Occipital lobe (tissue), 2 donors: ENCODE measurements around the gene SLC9C2. TPM values are rescaled to one million over a fixed set of nuclear protein-coding genes. Genes with fewer than 3 reads are reported as not detected.
"Not testable (repeated sequence)": the region's sequence is repeated elsewhere in the genome, so short reads cannot be mapped to it uniquely, and the experiment has no call there.

Source experiments
- DNase-seq: peaks from one replicate; lab custom pipeline; 2025; lab: John Stamatoyannopoulos, UW
- total RNA-seq: library from RNA; depleted of rRNA; stranded (reverse); fragments of >200 nt; gene quantifications from one replicate; pipeline ENCODE4 v1.2.3, GENCODE V29; 2014

The SLC9C2 gene, protein sequence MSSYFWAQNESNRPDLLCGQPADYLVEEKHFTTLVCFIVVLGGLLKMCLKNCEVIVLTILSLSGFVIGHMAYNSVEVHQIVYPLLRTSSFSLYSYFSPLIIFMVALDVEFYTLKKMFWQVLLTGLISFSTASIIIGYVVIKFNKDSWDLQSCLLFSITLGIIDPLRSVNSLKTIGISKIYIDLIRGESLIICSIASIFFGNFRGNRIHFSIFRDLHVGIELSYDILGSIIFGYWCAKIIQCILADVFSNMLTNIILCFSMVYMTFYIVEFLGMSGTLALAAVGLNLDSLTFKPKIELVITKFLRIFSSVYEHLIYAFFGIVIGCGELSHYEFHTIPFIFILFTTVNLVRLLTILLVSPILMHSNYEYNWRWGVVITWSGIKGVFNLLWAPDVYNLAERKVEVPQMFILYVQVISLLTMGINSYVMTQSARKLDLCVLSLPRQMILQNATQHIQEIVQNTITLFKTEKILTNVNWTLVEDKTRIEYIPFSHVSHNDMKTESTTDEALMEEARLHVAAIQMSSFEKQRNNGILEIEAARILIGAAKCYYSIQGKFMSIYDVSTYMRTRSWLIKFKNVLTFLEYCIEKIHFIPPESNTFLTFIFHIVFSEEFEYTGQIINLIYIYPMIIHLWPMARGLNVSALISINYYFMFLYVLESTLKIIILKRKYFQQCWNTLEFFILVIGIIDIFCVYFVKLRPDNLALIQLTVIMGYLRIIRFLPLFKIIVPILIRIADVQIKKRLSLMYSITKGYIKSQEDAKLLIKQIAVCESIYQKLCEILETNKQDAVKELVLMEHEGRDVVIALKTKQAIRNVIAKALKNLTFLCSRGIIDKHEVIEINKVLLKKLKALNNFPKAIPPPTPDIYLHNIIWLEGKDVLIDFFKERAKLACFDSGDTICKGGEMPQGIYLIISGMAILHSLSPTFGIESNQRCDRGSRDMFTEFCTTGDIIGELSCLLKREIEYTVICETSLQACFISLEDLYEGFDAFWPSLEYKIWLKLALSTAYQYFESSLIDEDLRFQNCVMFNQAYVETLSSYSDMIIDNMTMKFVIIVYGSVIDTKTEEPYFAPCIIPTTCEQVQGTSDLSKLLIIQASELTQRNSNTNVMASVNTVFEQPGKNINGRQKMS
- 8.3 TPM for total RNA-seq

DNA sequence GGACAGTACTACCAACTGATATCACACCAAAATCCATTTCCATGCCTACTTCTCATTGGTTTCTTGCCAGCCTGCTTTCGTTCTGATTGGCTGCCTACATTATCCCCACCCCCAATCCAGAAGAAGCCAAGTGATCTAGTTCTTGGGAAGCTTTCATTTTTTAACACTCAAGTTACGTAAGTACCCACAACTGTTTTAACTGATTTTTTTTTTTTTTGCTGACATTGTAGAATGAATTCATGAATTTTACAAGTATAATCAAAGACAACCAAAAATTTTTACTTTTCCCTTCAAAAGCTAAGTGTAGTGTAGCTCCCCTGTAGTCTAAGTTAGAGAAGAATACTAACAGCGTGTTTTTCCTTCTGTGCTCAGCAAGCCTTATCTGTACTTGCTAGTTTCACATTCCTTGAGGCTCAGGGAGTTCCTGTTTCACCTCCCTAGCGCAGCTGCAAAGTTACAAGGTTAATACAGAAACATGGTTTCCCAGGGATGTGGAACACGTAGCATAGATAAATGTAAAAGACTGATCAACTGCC lies at the start of gene SLC9C2:
Gene SLC9C2 (minus strand): TSS at position 17 of the 536 bp plus-strand sequence. CDS start 1,296 bp downstream, outside the sequence.
- DNase-seq = no peak

DNA sequence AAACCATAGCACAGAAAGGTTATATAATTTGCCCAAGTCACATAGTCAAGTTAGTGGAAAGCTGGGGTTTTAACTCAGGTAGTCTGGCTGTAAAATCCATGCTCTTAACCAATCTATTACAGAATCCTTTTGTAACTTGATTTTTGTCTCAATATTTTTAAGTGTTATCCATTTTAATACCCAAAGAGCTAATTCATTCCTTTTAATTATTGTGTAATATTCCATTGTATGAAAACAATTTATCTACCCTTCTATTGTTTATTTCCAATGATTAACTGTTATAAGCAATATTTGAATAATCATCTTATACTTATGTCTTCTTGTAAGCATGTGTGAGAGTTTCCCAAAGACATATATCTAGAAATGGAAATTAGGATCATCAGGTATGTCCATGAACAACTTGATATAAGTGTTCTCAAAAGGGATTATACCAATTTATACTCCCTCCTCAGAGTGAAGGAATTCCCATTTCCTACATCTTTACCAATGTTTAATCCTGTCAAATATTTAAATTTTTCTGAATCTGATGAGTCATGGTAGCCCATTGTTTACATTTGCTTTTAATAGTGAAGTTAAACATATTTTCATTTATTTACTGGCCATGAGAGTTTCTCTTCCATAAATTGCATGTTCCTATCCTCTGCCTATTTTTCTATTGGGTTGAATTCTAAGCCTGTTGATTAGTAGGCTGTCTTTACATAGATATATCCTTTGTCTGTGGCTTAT lies 46.2 kb upstream of the SLC9C2 start:
- no peak for DNase-seq

DNA sequence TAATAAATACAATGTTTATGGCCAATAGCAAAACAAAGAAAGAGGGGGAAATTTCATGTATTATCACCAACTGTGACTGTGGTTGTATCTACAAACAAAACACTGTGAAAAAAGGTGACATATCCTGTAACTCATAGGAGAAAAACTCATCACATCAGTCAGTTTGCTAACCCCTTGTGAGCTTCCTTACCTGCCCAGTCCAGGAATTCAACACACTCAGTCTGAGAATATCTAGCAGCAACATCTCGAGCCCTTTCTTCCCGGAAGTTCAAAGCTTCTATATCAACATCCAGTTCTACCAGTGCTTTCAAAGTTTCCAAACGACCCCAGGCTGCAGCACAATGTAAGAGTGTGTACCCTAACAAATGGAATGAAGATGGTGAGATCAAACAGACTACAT lies 43.8 kb upstream of the SLC9C2 start:
- no peak for DNase-seq

DNA sequence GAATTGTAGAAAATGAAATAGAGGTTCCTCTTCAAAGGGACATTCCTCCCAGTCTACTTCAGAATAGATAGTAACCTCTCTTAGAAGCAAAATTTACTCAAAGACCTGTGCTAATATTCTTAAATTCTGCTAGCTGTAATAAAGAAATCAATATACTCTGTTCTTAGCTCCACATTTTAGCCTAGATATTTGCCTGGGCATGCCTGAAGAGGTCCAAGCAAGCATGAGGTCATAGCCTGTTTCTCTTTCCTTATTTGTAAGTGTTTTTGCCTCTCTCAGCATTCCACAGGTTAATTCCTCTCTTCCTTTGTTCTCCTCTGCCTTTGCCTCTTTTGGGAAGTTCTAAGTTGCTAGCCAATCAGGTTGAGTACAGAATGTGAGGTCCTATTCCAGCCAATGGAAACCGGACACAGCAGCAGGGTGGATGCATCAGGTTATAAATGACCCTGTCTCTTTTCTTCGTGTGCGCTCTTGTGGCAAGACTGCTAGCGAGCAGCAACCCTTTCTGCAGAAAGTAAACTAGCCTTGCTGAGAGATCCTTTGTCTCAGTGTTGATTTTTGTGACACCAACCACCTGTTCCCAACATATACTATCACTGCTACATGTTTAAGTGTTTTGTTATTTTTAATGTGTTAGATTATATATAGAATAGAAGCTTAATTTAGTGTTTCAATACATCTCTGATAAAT lies 39.7 kb upstream of the SLC9C2 start:
- not testable (repeated sequence) for DNase-seq

DNA sequence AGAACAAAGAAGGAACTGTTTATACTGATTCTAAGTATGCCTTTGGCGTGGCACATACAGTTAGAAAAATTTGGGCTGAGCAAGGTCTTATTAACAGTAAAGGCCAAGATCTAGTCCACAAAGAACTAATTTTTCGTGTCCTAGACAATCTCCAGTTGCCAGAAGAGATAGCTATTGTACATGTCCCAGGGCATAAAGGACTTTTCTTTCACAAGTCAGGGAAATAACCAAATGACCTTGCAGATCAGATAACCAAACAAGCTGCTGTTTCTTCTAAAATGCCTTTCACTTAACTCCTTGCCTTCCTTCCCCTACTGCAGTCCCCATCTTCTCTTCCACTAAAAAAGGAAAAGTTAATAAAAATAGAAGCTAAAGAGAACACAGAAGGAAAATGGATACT lies 36.2 kb upstream of the SLC9C2 start:
- DNase-seq = no peak

DNA sequence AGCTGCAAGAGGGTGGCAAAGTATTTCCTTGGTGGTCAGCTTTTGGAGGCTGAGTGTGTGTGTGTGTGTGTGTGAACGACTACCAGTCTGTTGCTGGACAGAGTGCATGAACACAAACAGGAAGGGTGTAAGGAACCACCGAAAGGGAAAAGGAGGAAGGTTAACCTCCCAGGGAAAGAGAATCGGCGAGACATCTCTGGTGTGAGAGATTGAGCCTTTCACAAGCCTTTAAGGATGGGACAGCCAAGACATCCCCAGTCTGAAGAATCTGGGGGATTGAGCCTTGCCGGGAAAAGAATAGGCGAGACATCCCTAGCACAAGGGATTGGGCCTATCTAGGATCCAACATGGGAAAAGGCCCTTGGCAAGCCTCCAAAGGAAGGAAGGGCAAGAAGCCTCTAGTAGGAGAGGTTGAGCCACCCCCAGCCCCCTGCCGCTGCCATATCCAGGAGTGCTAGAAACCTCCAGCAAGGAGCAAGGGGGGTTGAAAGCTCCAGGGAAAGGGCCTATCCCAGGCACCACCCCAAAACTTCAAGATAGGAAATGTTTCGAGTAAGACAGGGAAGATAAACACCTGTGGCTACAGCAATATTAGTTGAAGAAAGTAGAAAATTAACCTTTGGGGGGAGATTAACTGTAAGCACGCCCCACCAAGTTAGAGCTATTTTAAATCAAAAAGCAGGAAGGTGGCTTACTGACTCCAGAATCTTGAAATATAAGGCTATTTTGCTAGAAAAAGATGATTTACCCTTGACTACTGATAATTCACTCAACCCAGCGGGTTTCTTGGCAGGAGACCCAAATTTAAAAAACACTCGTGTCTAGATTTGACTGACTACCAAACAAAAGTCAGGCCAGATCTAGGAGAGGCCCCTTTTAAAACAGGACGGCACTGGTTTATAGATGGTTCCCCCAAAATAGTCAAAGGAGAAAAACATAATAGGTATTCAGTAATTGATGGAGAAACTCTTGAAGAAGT lies 35.5 kb upstream of the SLC9C2 start:
- DNase-seq = no peak

DNA sequence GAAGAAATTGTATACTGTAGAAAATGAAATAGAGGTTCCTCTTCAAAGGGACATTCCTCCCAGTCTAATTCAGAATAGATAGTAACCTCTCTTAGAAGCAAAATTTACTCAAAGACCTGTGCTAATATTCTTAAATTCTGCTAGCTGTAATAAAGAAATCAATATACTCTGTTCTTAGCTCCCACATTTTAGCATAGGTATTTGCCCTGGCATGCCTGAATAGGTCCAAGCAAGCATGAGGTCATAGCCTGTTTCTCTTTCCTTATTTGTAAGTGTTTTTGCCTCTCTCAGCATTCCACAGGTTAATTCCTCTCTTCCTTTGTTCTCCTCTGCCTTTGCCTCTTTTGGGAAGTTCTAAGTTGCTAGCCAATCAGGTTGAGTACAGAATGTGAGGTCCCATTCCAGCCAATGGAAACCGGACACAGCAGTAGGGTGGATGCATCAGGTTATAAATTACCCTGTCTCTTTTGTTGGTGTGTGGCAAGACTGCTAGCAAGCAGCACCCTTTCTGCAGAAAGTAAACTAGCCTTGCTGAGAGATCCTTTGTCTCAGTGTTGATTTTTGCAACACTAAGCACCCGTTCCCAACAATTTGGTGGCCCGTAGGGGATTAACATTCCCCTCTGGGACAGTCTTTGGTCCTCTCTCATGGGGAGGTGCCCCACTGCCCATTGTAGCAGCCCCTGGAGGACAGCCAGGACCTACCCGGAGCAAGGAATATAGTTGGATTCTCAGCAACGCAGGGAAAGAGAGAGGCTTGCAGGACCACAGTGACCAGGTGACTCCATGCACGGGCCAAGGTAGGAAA lies 34.6 kb upstream of the SLC9C2 start:
- not testable (repeated sequence) for DNase-seq

DNA sequence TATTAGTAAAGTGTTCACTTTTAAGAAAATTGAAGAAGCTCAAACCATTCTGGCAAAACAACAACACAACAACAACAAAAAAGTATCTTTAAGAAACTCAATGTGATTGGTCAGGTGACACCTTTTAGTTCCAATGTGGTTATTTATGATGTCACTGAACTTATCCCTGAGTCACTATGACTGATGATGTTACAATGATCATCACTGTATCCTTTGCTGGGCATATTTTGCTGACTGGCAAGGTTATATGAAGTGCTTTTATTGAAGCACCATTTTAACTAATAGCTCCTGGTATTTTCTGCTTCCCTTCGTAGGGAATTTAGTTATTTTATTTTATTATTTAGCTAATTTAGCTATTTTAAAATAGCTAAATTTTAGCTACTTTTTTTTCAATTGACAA lies 32.2 kb upstream of the SLC9C2 start, which contains the start of gene TEX50:
Gene TEX50 (plus strand): TSS at position 223 of the 400 bp plus-strand sequence. CDS start 184 bp downstream, outside the sequence.
- DNase-seq = no peak

DNA sequence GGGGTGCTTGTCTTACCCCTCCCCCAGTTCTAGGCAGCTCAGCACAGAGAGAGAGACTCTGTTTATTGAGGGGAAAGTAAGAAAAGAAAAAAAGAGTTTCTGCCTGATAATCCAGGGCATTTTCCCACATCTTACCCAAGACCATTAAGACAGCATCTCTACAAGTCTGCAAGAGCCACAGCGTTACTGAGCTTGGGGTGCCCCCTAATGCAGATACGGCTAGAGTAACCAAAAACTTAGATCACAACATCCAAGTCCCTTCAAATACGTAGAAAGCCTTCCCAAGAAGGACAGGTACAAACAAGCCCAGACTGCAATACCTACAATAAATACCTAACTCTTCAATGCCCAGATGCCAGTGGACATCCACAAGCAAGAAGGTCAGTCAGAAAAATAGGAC lies 26.0 kb upstream of the SLC9C2 start:
- DNase-seq = no peak

DNA sequence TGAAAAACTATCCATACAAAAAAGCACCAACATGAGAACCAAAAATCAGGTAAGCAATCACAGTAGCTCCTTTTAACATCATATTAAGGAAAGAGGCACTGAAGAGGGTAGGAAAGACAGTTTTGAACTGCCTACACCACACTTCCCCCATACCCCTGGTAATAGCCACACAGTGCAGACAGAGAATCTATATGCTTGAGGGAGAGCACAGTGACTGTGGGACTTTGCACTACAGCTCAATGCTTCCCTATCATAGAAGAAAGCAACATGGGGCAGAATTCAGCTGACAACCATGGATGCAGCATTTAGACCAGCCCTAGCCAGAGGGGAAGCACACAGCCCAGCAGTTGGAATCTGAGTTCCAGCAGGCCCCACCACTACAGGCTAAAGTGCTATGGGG lies 24.4 kb upstream of the SLC9C2 start:
- no peak for DNase-seq

DNA sequence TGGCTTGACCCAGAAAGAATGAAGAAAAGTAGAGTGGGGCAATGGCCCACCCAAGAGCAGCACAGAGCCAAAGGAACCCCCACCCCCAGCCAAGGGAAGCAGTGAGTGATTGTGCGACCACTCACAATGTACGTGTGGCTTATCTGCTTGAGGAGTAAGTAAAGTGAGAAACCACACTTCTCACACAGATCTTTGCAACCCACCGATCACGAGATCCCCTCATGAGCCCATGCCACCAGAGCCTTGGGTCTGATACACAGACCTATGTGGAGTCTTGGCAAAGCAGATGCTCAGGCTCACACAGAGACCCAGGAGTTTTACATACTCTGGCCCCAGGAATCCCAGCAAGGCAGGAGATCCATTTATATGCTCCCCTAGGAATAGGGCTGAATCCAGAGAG lies 14.0 kb upstream of the SLC9C2 start:
- DNase-seq = no peak

DNA sequence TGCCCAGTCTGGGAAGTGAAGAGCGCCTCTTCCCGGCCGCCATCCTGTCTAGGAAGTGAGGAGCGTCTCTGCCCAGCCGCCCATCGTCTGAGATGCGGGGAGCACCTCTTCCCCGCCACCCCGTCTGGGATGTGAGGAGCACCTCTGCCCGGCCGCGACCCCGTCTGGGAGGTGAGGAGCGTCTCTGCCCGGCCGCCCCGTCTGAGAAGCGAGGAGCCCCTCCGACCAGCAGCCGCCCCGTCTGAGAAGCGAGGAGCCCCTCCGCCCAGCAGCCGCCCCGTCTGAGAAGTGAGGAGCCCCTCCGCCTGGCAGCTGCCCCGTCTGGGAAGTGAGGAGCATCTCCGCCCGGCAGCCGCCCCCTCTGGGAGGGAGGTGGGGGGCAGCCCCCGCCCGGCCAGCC lies 10.2 kb upstream of the SLC9C2 start:
- DNase-seq = not testable (repeated sequence)

DNA sequence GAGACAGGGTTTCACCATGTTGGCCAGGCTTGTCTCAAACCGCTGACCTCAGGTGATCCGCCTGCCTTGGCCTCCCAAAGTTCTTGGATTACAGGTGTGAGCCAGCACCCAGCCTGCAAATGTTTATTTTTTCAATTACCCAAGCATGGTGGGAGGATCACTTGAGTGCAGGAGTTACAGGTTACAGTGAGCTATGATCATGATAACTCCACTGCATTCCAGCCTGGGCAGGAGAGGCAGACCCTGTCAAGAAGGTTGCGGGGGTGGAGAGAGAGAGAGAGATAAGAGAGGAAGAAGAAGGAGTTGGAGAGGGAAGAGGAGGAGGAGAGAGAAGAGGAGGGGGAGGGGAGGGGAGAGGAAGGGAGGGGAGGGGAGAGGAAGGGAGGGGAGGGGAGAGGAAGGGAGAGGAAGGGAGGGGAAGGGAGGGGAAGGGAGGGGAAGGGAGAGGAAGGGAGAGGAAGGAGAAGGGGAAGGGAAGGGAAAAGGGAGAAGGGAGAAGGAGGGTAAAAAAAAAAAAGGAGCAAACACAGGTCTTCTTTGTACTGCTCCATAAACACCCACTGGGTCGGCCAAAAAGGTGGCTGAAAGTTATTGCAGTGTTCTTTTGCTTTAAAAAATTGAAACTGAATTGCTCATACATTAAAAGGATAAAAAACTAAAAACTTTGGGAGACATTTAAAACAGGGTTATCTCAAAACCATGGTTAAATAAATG lies 5.8 kb upstream of the SLC9C2 start:
- no peak for DNase-seq

DNA sequence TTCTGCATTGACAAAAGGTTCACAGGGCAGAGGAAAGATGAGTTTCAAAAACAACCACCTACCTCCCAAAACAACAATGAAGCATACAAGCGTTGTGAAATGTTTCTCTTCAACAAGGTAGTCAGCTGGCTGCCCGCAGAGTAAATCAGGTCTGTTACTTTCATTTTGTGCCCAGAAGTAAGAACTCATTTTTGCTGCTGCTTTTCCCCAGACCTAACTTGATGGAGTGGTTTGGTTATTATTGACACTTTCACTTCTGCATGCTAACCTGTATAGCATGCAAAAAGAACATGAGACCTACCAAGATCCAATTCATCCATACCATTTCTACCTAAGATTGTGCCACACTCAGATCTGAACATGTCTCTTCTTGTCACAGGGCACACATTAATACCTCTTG lies 1.3 kb downstream of the SLC9C2 start:
- DNase-seq = no peak

DNA sequence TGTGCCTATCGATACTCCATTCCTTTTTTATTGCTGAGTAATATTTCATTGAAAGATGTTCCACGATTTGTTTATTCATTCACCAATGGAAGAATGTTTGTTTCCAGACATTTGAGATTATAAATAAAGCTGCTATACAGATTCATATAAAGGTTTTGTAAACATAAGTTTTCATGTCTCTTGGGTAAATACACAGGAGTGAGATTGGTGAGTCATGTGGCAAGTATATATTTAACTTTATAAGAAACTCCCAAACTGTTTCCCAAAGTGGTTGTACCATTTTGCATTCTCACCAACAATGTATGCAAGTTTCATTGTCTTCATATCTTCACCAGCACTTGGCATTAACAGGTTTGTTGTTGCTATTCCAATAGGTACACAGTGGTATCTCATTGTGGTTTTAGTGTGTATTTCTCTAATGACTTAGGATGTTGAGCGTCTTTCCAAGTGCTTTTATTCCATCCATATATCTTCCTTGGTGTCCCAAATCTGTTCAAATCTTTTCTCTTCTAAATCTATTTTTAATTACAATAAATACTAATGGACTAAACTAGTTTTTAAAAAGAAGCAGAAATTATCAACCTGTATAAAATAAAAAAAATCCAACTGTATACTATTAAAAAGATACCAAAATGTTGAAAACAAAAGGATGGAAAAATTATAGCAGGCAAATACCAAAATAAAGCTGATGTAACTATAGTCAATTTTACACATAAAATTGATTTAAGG lies 6.6 kb downstream of the SLC9C2 start:
- DNase-seq = no peak

DNA sequence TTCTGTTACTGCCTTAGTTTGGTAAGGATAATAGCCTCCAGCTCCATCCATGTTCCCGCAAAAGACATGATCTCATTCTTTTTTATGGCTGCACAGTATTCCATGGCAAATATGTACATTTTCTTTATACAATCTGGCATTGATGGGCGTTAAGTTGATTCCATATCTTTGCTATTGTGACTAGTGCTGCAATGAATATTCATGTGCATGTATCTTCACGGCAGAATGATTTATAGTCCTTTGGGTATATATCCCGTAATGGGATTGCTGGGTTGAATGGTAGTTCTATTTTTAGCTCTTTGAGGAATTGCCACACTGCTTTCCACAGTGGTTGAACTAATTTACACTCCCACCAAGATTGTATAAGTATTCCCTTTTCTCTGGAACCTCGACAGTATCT lies 11.7 kb downstream of the SLC9C2 start:
- not testable (repeated sequence) for DNase-seq

DNA sequence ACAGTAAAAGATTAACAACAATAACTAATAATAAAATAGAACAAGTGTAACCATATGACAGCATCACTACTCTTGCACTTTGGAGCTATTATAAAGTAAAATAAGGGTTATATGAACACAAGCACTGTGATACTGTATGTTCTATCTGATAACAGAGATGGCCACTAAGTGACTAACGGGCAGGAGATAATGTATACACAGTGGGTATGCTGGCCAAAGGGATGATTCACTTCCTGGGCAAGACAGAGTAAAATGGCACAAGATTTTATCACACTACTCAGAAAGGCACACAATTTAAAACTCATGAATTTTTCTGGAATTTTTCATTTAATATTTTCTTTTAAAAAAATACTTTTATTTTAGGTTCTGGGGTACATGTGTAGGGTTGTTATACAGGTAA lies 12.3 kb downstream of the SLC9C2 start:
- no peak for DNase-seq
